OCI-LY3 (cell line): ENCODE results near the gene TMEM150B.

ENCODE experiments used
- H2AFZ ChIP-seq: fragments of 200-600, 300-600 bp; shearing (Covaris generic); 2 replicates; pipeline ENCODE4 v1.6.0; 2014; ENCODE audit warnings: antibody characterized with exemption, low read depth, low read length
- H3K27ac ChIP-seq: fragments of 200-600, 300-600 bp; sonication (generic); 2 replicates; pipeline ENCODE4 v1.5.1; 2014; ENCODE audit warnings: mild to moderate bottlenecking, low read length, moderate library complexity, mixed read lengths
- H3K27me3 ChIP-seq: fragments of 200-600, 300-600 bp; sonication (generic); 2 replicates; pipeline ENCODE4 v1.6.1; 2014; ENCODE audit warnings: low read depth, low read length, mixed read lengths
- H3K36me3 ChIP-seq: fragments of 200-600, 300-600 bp; sonication (generic); replicated peaks from 2 replicates; pipeline ENCODE3; 2014; ENCODE audit warnings: low read depth, low read length, mixed read lengths
- H3K4me1 ChIP-seq: fragments of 300-600, 200-600 bp; sonication (generic); 2 replicates; pipeline ENCODE4 v1.6.1; 2014; ENCODE audit warnings: low read length, mixed read lengths
- H3K4me2 ChIP-seq: fragments of 200-600, 300-600 bp; sonication (generic); 2 replicates; pipeline ENCODE4 v1.6.1; 2014; ENCODE audit warnings: low read length, mixed read lengths
- H3K4me3 ChIP-seq: fragments of 300-600, 200-600 bp; sonication (generic); 2 replicates; pipeline ENCODE4 v1.5.1; 2014; ENCODE audit warnings: antibody characterized with exemption, mild to moderate bottlenecking, low read length, moderate library complexity
- H3K79me2 ChIP-seq: fragments of 300-600, 200-600 bp; shearing (Covaris generic); 2 replicates; pipeline ENCODE4 v1.6.1; 2014; ENCODE audit warnings: mild to moderate bottlenecking, low read length, mixed read lengths
- H3K9ac ChIP-seq: fragments of 300-600, 200-600 bp; shearing (Covaris generic); 2 replicates; pipeline ENCODE4 v1.6.0; 2014; ENCODE audit warnings: mild to moderate bottlenecking, low read length, moderate library complexity
- H3K9me3 ChIP-seq: fragments of 200-600, 300-600 bp; shearing (Covaris generic); 2 replicates; pipeline ENCODE4 v1.6.1; 2014; ENCODE audit warnings: low read length, mixed read lengths; ENCODE audit not compliant: insufficient read depth
- H4K20me1 ChIP-seq: fragments of 200-600, 300-600 bp; sonication (generic); 2 replicates; pipeline ENCODE4 v1.6.1; 2016; ENCODE audit warnings: low read length, mixed read lengths; ENCODE audit not compliant: insufficient read depth
- CTCF ChIP-seq: fragments of 200-600, 300-600 bp; sonication (generic); IDR thresholded peaks from 2 replicates; pipeline ENCODE4 v1.5.1; 2014; ENCODE audit warnings: antibody characterized with exemption, low read length, low read depth
- EZH2phosphoT487 ChIP-seq: fragments of 200-600 bp; shearing (Covaris generic); IDR thresholded peaks from 2 replicates; pipeline ENCODE4 v1.6.1; 2018; ENCODE audit warnings: antibody characterized with exemption, mixed run types, low read depth

TMEM150B gene

DNA sequence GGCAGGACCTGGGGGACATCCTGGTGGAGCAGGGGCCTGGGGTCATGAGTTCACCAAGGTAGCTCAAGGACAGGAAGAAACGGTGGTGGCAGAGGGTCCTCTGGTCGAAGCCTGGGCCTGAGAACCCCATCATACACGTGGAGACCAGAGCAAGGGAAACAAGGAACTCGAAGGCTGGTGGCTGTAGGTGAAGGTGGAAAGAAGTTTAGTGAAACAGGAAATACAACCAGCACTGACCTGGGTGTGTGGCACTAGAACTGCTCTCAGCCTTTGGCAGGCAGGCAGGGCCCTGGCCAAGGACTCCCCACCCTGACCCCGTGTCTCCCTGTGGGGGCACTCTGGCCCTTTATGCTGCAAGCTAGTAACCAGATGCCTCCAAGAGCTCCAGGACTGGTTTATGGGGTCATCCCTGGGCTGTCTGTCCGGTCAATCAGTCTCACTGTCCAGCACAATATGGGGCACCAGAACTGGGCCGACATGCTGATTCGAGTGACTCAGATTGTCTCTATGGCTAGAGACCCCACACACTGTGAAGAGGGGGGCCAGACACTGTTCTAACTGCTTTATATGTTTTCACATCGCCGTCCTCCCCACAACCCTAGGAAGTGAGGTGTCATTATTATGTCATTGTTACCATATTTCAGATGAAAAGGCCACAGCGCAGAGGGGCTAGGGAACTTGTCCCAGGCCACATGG is 25.6 kb upstream of the TMEM150B start:
- Histone ChIP-seq H3K4me2 (no peak overlapping the region), H3K36me3 (no peaks in the 10 kb centered on the region), H4K20me1 (0 out of 2 replicates have a peak, but pooled peaks cover 2% of the 10 kb centered on the region), H3K9ac (no peak overlapping the region), H2AFZ (no peak overlapping the region), H3K79me2 (no peaks in the 10 kb centered on the region), H3K27me3 (no peaks in the 10 kb centered on the region; the same call in 1 of the 2 replicates), H3K4me3 (no peak overlapping the region), H3K27ac (no peak overlapping the region), H3K4me1 (no peaks in the 10 kb centered on the region), H3K9me3 (no peaks in the 10 kb centered on the region)
- no peak for TF ChIP-seq EZH2phosphoT487
- no peak for TF ChIP-seq CTCF

DNA sequence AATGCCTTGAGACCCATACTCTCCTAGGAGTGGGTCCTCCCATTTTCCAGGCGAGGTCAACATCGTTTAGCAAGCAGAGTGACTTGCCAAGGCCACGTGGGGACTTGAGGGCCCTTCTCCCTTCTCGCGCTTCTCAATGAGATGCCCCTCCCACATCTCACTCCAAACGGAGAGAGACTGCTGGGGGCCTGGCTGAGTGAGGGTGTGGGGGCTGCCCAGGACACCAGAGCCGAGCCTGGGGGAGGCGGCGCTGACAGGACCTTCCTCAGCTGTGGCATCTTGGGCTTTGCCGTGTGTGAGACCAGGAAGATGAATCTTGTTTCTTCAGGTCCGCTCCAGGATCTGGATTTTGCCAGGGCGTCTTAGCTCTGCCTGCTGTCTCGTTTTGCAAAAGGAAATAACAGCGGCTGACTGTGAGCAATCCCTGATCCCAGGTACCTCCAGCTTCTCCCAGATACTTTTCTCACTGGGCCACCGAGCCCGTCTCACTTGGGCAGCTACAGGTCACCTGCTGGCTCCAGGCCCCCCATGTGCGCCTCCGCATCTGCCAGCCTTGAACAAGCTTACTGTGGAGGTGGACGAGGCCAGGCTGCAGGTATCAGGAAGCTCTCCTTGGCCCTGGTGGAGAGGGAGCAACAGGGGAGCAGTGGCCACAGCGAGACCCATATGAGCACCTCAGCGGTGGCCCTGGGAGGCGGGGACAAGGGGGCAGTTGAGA is 23.3 kb upstream of the TMEM150B start:
- Histone ChIP-seq H3K4me2 (no peak overlapping the region), H3K9me3 (no peaks in the 10 kb centered on the region), H2AFZ (no peak overlapping the region), H3K27ac (no peak overlapping the region), H3K9ac (no peak overlapping the region), H3K79me2 (no peaks in the 10 kb centered on the region), H3K27me3 (no peaks in the 10 kb centered on the region), H3K4me1 (no peaks in the 10 kb centered on the region), H3K36me3 (peaks cover 3% of the 10 kb centered on the region), H3K4me3 (no peak overlapping the region), H4K20me1 (0 out of 2 replicates have a peak, but pooled peaks cover 2% of the 10 kb centered on the region)
- TF ChIP-seq CTCF (no peak), EZH2phosphoT487 (no peak)

- H3K4me3 ChIP-seq, result no peak overlapping the region
- H2AFZ ChIP-seq, result no peak overlapping the region
- H3K9me3 ChIP-seq, result no peaks in the 10 kb centered on the region
- H3K4me1 ChIP-seq, result no peaks in the 10 kb centered on the region
- TF ChIP-seq EZH2phosphoT487, result no peak
- TF ChIP-seq CTCF, result no peak
- H3K9ac ChIP-seq, result no peak overlapping the region
- H4K20me1 ChIP-seq, result 0 out of 2 replicates have a peak, but pooled peaks cover 2% of the 10 kb centered on the region
- H3K27me3 ChIP-seq, result no peaks in the 10 kb centered on the region
- H3K4me2 ChIP-seq, result no peak overlapping the region
- peaks cover 5% of the 10 kb centered on the region for H3K36me3 ChIP-seq
- H3K27ac ChIP-seq, result no peak overlapping the region
- no peaks in the 10 kb centered on the region for H3K79me2 ChIP-seq
Observed at GRCh38 chr19:55347442-55348009, 22.4 kb upstream of the TMEM150B start.

- Histone ChIP-seq H4K20me1 (0 out of 2 replicates have a peak, but pooled peaks cover 2% of the 10 kb centered on the region), H3K36me3 (peaks cover 5% of the 10 kb centered on the region), H3K79me2 (no peaks in the 10 kb centered on the region), H3K4me3 (no peak overlapping the region), H3K27ac (no peak overlapping the region), H2AFZ (no peak overlapping the region), H3K4me1 (no peaks in the 10 kb centered on the region), H3K9me3 (no peaks in the 10 kb centered on the region), H3K27me3 (no peaks in the 10 kb centered on the region), H3K4me2 (no peak overlapping the region), H3K9ac (no peak overlapping the region)
- TF ChIP-seq EZH2phosphoT487, result no peak
- no peak for TF ChIP-seq CTCF
Observed at GRCh38 chr19:55346725-55347441, 21.7 kb upstream of the TMEM150B start.
